CMK (cell line): ENCODE measurements around the gene SPART.

Experiments used
- DNase-seq: peaks from one replicate; pipeline ENCODE4 v3.0.0-alpha.2; 2010; ENCODE audit warnings: low read depth

Gene SPART, protein sequence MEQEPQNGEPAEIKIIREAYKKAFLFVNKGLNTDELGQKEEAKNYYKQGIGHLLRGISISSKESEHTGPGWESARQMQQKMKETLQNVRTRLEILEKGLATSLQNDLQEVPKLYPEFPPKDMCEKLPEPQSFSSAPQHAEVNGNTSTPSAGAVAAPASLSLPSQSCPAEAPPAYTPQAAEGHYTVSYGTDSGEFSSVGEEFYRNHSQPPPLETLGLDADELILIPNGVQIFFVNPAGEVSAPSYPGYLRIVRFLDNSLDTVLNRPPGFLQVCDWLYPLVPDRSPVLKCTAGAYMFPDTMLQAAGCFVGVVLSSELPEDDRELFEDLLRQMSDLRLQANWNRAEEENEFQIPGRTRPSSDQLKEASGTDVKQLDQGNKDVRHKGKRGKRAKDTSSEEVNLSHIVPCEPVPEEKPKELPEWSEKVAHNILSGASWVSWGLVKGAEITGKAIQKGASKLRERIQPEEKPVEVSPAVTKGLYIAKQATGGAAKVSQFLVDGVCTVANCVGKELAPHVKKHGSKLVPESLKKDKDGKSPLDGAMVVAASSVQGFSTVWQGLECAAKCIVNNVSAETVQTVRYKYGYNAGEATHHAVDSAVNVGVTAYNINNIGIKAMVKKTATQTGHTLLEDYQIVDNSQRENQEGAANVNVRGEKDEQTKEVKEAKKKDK

DNA sequence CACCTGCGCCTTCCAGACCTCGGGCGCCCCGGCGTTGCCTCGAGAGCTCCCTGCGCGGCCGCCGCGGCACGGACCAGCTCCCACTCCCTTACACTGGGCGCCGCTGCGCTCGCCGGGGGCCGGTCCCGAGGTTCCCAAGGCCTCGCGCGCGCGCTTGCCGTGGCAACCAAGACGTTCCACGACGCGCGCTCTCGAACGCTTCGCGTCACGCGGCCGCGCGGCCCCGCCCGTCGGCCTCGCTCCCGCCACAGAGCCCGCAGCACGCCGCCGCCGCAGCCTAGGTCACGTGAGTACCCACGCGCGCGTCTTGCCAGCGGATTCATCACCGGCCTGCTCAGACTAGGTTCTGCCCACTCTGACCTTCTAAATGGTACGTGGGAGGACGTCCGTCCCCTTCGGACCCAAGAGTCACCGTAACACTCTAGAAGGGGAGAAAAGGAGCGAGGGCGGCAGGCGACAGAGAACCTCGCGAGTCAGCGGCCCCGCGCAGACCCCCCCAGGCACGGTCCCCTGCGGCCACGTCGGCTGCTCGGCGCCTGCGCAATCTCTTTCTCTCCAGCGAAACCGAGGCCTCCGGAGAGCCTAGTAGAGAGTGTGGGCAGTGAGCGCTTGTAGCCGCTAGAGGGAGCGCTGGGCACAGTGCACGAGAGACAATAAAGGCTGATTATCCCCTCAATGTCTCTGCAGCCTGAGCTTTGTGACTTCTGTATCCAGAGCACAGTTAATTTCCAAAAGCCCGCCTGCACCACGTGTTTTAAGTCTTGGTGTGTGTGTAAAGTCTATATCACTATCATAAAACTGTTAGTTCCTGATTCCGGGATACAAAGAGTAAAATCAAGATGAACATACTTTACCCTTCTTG lies at the start of gene SPART:
Gene SPART, minus strand, starts transcription at position 173 of the 862 bp plus-strand sequence. CDS start 10,564 bp downstream, outside the sequence.
- peak; percentile 51 for DNase-seq

DNA sequence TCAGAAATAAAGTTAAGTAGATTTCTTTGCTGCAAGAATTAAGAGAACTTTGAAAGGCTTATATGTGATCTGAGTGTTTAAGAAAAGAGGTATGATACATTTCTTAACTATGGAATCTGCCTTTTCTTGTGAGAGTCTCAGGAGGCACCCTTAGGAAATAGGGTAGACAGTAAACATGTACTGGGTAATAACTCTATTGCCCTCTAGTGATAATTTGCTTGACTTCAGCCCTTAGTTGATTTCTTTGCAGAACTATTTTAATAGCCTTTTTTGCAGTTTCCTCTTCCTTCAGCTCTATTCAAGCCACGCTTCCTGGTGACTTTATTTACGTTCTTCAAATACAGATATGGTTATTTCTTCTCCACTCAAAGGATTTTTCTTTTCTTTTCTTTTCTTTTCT lies 49.1 kb upstream of the SPART start:
- DNase-seq, result no peak

DNA sequence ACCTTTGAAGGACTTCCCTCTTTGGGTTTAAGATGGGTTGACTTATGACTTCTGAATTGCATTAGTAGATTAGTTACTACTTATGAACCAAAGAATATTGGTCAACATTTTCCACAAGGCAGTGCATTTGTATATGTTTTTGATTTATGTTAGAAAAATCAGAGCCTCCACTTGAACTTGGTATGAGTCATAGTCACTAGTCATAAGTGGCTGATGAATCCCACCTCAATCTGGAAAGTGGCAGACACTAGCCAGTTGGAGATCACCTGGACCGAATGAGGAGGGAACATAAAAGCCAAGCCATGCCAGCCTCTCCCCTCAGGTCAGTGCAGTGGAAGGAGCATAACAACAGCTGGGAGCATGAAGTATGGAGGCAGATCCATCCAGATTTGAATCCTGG lies 39.3 kb upstream of the SPART start:
- no peak for DNase-seq

DNA sequence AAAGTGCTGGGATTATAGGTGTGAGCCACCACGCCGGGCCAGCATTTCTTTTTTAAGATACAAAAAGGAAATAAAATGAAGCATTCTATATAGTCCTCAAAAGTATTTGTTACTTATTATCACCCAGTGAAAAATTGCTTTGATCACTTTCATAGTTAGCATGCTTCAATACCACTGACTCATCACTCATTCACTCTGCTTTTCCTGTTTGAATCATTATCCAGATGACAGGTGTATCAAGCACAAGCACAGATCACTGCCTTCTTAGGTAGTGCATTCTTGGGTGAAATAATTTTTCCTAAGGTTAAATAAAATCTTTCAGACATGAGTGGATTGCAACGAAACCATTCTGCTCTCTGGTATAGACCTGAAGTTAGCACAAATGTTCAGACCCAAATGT lies 35.8 kb upstream of the SPART start:
- no peak for DNase-seq

DNA sequence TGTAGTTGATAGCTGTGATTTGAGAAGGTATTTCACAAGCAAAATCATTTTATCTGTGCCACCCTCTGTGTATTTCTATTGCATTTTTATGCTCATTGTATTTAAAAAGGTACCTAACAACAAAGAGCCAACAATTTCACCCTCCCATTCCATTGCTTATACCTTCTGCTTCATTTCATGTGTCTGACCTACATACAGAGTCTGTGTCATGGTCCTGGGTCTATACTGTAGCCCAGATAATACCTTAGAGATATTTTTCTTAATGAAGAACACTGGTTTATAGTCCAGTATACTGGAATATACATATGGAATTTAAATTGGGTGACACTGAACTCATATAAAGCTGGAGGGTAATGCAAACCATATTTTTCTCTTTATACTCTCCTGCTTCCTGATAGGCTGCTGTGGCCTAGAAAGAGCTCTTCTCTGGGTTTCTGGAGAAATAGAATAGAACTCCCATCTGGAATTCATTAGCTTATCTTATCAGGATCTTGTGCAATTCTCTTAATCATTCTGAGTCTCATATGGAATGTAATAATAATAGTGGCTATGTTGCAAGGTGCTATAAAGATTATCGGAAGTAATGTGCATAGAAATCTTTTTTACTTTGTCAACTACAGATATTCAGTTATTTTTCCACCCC lies 31.8 kb upstream of the SPART start:
- DNase-seq, result no peak

DNA sequence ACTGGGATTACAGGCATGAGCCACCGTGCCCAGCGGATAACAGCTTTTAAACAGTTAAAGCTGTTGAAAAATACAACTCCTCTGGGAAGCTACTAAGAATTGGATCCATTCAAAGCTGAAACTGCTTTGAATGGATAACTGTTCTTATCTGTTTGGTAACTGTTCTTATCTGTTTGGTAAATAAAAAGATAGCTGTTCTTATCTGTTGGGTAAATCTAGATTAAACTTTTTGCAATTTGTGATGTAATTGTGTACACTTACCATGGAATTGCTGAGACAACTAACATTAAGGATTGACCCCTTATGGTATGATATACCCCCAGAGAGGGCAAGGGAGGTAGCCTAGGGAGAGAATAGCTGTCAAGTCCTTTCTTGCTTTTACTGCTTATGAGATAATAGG lies 27.9 kb upstream of the SPART start:
- no peak for DNase-seq

DNA sequence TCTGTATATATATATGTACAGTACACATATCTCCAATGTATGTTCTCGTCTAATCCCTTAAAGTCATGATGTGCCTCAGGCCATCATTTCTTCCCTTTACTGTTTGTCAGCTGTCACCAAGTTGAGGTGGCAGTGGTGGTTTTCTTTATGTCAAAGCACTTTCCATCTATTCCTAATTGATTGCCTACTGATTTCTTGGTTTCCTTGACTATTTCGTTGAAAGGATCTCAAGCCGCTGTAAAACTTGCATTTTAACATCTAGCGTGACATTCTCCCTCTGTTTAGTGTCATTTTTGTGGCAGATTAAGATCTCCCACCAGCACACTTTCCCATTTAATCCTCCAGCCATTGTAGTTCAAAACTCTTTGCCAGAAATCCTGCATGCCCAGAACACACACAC lies 25.0 kb upstream of the SPART start:
- no peak for DNase-seq

DNA sequence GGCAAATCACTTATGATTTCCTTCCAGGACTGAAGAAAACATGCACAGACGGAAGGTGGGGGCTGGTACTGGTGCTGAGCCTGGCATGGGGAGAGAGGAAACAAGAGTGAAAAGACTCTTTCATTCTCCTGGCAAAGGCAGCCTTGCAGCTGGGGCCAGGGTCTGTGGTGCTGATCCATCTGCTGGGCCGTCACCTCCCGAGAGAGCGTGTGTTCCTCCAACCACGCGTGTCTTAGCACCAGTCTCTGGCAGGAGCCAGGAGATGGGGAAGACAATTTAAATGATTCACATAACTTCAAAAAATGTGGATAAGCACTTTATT lies 23.9 kb upstream of the SPART start:
- no peak for DNase-seq

DNA sequence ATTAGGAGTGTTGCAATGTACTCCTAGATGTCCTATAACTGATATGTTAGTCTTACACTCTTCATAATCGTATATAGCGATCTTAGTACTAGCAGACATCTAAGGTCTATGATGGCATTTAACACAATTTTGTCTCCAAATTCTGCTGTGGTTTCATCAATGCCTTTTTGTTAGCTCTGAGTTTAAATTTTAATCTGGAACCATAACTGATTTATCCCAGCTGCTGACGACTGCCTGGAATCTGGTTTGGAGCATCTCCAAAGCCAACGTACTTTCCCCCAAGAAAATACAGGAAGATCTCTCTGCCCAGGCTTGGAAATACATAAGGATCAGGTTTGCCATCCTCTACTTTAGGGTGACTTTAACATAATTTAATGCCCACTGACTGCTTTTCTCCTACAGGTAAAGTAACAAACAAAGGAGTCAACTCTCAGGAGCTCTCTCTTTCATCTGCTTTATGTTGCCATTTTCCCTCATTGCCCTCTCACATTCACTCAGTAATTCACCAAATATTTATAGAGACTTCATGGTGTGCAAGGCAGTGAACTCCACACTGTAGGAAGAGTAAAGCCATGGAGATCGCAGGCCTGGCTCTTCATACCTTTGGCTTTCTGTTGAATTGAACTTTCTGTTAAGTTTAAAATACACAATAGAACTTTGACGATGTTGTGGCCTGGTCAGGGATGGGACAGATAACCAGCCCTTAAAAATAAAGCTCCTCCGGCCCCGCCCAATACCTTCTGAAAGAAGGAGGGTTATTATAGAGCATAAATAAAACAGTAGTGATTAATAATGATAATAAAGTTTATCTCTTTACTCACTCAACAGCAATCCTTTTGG lies 23.3 kb upstream of the SPART start:
- DNase-seq, result no peak

DNA sequence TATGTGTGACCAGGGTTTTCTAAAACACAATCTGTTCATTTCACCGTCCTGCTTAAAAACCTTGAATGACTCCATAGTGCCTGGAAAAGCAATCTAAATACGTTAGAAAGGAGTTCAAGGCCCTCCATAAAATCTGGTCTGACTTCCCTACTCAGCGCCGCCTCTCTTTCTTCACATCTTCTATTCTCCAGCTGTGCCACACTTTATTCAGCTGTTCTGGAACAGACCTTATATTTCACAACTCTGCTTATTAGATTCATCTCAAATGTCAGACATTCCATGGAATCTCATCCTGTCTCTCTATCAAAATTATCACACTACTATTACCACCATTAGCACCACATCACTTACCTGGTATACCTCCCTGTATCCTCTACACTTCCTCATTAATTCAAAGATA lies 19.8 kb upstream of the SPART start:
- no peak for DNase-seq

DNA sequence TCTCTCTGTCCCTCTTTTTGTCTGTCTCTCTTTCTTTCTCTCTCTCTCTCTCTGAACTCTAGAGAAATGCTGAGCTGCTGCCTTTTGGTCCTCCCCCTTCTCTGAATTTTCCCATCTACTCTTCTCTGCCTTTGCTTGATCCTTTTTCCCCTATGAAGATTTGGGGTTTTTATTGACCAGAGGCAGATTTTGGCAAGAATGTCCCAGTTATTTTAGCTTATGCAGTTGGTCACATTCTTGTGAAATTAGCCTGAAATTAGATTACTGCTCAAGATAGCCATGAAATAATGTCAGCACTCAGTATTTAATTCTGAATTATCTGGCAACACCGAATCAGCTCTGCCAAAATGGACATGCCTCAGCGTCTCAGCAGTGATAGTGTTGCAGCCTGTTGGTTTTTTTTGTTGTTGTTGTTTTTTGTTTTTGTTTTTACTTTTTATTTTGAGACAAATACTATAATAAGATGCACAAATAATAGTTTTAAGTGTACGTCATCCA lies 17.2 kb upstream of the SPART start:
- no peak for DNase-seq

DNA sequence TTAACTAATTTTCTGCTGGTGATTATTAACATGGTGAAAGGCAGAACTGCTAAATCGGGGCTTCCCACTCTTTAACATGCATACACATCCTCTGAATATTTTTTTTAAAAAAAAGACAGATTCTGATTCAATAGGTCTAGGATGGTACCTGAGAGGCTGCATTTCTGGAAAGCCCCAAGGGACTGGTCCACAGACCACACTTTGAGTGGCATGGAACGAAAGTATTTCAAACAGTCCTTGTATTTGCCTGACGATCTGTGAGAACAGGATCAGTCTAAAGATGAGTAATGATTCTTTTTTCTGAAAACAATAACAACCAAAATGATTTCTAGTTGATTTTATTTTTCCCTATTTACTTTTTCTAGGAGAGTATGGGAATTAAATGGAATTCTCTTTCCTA lies 16.7 kb upstream of the SPART start:
- no peak for DNase-seq

DNA sequence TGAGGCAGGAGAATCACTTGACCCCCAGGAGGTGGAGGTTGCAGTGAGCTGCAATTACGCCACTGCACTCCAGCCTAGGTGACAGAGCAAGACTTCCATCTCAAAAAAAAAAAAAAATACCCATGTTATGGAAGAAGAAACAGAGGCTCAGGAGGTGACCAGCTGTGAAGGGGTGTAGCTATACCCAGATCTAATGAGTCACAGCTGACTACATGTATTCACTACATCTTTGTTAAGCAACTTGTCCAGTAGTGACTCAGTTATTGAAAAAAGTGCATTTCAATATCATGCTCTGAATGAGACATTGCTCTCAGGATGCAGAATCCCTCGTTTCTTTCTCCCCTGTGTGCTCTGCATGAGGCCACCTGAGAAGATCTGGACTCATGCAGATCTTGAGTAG lies 16.1 kb upstream of the SPART start:
- DNase-seq, result no peak

DNA sequence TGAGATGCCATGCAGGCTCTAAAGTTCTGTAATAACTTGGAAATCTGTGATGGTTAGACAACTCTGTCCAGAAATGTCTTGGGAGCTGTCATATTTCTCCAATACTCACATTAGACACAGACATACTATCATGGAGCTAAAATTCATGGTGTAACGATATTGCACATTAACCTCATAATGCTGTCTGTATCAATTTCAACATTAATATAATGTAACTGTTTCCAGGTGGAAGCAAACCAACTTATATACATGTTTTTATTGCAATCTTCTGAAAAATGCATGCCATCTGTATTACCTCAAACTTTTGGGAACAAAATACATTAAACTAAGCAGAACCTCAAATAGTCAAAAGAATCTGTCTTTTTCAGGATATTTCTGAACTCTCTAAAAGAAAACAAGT lies 14.7 kb upstream of the SPART start:
- no peak for DNase-seq

DNA sequence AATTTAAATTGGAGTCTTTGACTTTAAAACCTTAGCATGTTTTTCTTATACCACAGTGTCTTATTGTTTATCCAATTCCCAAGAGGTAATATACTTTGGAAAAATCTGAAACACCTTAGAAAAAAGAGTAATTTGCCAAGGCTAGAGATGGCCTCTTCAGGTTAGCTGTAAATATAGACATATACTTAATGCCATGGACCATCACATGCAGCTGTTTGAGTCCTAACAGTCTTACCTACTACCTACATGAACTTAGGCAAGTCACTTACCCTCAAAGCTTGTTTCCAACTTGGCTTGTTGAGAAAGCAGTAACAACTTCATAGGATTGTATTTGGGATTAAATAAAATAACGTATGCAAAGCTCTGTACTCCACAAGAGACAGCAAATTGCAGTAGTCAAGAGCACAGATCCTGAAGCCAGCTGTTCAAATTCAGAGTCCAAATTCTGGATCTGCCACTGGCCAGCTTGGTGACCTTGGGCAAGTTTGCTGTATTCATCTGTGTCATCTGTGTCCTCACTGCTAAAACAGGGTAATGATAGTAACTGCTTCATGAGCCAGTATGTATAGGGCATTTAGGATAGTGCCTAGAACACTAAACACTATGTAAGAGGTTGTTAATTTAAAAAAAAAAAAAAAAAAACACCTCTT lies 13.2 kb upstream of the SPART start:
- DNase-seq, result no peak

DNA sequence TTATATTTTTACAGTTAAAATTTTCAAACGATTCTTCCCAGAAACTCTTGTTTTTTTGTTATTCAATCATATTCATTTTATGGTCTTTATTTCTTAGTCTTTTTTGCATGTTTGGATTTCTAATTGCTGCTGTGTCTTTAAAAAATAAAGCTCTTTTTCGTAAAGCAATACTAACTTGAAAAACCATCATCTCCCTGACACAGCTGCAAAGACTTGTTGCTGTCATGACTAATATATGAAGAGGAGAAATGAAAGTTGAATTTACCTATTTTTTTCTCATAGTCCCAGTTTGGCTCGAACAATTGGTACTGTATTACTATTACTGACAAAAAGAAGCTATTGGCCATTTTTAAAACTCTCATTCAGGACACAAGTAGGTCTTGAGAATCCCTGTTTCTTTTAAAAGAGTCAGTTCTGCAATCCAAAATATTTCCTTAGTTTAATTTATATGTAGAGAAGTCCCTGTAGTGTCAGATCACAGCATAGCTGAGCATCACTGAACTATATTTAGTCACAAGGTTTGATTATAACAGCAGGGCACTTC lies 12.1 kb upstream of the SPART start:
- DNase-seq, result no peak

DNA sequence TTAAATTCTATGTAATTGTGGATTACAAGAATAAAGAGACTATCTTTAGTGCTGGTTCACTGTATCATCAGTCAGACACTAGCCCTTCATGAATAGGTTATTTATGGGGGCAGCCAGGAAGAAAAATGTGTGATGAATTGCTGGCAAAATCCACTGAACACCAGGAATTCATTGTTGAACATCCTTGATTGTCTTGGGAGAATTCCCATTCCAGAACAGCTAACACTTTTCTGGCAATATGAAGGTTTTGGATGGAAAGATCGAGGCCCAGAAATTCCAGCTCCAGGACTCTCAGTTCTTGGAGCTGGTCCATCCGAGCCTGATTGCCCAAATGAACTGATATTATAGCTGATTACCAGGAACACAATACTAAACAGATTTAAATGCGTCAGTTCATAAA lies 11.5 kb upstream of the SPART start:
- no peak for DNase-seq

DNA sequence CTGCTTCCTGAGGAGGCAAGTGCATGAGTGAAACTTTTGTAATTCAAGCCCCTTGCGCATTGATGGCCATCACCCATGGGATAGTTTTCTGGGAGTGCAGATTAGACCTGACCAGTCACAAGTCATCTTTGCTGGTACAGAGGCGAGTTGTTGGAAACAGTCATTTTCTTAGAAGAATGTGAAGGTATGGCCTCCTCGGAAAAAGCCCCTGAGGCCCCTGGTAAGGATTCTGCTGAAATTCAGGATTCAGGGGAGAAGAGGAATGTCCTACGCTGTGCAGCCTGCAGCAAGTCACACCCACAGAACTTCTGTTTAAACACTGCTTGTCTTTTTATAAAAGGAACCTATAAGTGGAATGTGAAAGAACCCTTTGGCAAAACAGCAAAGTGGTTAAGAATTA lies 11.0 kb upstream of the SPART start:
- no peak for DNase-seq

DNA sequence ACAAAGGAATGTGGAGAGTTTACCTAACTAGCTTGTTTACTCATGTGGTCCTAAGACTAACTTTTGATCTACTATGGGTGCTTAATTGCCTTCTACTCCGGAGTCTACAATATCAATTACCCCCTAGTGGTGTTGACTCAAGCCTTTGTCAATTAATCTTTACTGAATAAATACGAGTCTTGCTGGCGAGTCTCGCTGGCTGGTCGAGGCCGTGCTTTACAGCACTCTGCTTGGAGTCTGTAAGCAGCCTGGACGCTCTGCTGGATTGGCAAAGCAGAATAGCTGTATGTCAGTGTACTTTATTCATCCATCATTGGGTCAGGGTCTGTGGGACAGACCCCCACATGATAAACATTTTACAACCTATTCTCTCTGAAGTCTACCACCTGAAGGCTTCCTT lies 9.9 kb upstream of the SPART start:
- DNase-seq, result no peak

DNA sequence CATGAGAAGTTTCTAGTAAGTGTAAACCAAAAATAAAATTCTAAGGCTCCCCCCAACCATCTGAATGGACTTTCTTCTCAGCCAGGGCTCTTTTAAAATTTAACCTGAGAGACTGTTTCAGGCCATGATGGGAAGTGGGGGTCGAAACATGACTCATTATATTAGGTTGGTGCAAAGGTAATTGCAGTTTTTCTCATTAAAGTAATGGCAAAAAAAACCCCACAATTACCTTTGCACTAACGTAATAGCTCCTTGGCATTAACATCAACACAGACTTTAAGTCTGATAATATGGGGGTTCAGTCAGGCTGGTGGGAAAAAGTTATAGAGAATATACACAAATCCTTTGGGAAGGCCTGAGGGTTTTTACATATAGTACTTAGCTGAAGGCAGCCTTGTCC lies 9.4 kb upstream of the SPART start:
- no peak for DNase-seq
